ENCODE data around the gene HSCB. TPM values are rescaled to one million over a fixed set of nuclear protein-coding genes. Genes with fewer than 3 reads are reported as not detected.
"Not testable (repeated sequence)": the region's sequence is repeated elsewhere in the genome, so short reads cannot be mapped to it uniquely, and the experiment has no call there.

Gene HSCB
- total RNA-seq, 1 experiment from 2014 or later, result 26.2 TPM

GRCh38 chr22:28791124-28791523 is 49.3 kb downstream of the HSCB start:
- DNase-seq (ENCODE audit: low spot score), result no peak

DNA sequence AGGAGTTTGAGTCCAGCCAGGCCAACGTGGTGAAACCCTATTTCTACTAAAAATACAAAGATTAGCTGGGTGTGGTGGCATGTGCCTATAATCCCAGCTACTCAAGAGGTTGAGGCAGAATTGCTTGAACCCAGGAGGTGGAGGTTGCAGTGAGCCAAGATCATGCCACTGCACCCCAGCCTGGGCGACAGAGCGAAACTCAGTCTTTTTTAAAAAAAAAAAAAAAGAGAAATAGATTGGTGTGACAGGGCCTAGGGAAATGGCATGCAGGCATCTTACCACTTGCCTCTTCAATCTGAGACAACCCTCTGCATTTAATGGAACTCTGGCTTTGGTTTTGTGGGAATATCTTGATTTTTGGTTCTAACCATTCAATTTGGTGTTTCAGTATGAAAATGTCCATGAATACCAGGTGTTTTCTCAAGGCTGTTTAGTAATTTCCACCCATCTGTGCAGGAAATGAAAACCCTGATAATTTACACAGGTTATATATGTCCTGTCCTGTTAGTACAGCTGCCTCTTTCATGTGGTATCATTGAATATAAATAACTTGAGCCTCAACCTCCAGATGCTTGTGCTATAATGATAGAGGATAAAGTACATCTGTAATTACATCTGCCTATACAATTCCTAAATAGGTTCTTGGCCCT is 50.1 kb downstream of the HSCB start:
- no peak for DNase-seq (ENCODE audit: low spot score)

GRCh38 chr22:28792491-28793383 is 50.9 kb downstream of the HSCB start:
- no peak for DNase-seq (ENCODE audit: low spot score)

GRCh38 chr22:28793976-28794584 is 52.2 kb downstream of the HSCB start:
- DNase-seq (ENCODE audit: low spot score), result no peak

GRCh38 chr22:28795071-28795693 is 53.3 kb downstream of the HSCB start:
- DNase-seq (ENCODE audit: low spot score), result no peak

- DNase-seq (ENCODE audit: low spot score), result no peak
These were observed 54.4 kb downstream of the HSCB start for GRCh38 chr22:28795932-28796856.

GRCh38 chr22:28798810-28799605 is 57.2 kb downstream of the HSCB start:
- no peak for DNase-seq (ENCODE audit: low spot score)

- DNase-seq (ENCODE audit: low spot score), result peak; percentile 83
These were observed 57.9 kb downstream of the HSCB start for GRCh38 chr22:28799606-28800307.

DNA sequence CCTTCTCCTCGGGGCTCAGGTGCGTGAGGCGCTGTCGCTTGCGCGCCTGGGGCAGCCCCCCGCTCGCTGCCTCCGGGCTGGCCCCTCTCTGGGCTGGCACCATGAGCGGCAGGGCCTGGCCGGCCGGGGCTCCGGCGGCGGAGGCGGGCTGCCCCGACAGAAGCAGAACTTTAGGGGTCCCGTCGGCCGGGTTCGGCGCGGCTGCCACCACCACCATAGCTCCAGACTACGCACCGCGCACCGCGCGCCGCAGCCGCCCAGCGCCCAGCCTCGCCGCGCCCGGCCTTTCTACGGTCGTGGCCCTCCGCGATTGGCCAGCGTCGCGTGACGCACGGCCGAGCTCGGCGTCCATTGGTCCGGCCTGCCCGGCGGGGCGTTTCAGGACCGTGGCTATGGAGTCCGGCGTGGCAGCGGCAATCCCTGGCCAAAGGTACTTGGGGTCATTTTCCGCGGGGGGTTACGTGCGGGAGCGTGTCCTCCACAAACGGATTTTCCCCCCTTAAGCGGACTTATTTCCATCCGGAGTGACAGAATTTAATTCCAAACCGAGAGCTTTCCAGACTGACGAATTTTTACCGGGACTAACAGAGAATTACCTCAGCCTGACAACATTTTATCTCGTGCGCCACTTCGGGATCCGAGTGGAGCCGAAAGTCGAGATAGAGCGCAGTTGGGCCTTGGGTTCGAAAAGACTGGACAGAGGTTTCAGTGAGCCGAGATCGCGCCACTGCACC is 58.6 kb downstream of the HSCB start, which contains the start of gene XBP1:
Gene XBP1, minus strand, starts transcription at position 262 of the 734 bp plus-strand sequence.
- peak; percentile 99 for DNase-seq (ENCODE audit: low spot score)

GRCh38 chr22:28801845-28802594 is 60.2 kb downstream of the HSCB start:
- peak; percentile 57 for DNase-seq (ENCODE audit: low spot score)

DNA sequence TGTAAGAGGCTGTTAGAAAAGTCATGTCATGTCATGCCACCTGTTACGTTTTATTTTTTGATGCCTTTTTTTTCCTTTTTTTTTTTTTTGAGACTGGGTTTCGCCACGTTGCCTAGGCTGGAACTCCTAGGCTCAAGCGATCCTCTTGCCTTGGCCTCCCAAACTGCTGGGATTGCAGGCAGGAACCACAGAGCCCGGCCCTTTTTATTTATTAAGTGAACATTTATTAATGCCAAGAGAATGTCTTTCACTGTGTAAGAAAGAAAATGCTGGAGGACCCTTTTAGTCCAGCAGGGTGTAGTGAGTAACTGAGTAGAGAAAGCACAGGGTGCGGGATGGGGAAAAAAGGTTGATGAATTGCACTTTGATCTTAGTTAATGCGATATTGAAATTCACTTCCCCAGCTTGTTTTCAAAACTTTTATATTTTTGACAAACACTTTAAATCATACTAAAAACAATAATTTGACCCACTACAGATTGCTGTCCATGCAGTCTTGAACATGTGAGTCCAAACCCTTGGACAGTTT is 60.8 kb downstream of the HSCB start:
- DNase-seq (ENCODE audit: low spot score), result peak; percentile 52

GRCh38 chr22:28805426-28805825 is 63.6 kb downstream of the HSCB start:
- DNase-seq (ENCODE audit: low spot score), result not testable (repeated sequence)

Other genes starting within 250 kb of the HSCB start
- gene TTC28, start 62.2 kb upstream of the HSCB start, total RNA-seq (2014; rRNA removed; shearing (Covaris generic)), result under 0.01 TPM in 1 of 2 replicates, not detected in the other
- gene CHEK2, start 219 bp upstream of the HSCB start, total RNA-seq (2014; rRNA removed; shearing (Covaris generic)), result 21.3 and 22.1 TPM in 2 replicates
- gene CCDC117, start 30.7 kb downstream of the HSCB start, total RNA-seq (2014; rRNA removed; shearing (Covaris generic)), result 7.2 and 8.2 TPM in 2 replicates
- 598 and 686 TPM in 2 replicates for gene XBP1, start 58.5 kb downstream of the HSCB start, total RNA-seq (2014; rRNA removed; shearing (Covaris generic))
- gene ZNRF3, start 141.5 kb downstream of the HSCB start, total RNA-seq (2014; rRNA removed; shearing (Covaris generic)), result 70.2 and 81.8 TPM in 2 replicates

Measured in HT-29 (cell line).